Colonic mucosa (tissue), 4 donors: ENCODE data around the gene HTATIP2. TPM values are rescaled to one million over a fixed set of nuclear protein-coding genes. Genes with fewer than 3 reads are reported as not detected.

Experiments used
- DNase-seq: peaks from one replicate; pipeline ENCODE4 v3.0.0-alpha.2; 2020
- H3K27ac ChIP-seq: fragments of 200-600 bp; one replicate; pipeline ENCODE4 v1.8.0; 2021
- H3K27me3 ChIP-seq: fragments of 200-600 bp; one replicate; pipeline ENCODE4 v1.8.0; 2021
- H3K36me3 ChIP-seq: fragments of 200-600 bp; one replicate; pipeline ENCODE4 v1.8.0; 2021
- H3K4me1 ChIP-seq: fragments of 200-600 bp; one replicate; pipeline ENCODE4 v1.8.0; 2021; ENCODE audit warnings: mild to moderate bottlenecking
- H3K4me3 ChIP-seq: fragments of 200-600 bp; one replicate; pipeline ENCODE4 v1.8.0; 2021
- H3K9ac ChIP-seq, 2 donors: one replicate each; pipeline ENCODE4 v1.7.0; 2013; ENCODE audit warnings: control low read depth in 2 of 2, low read depth in 2 of 2, low read length in 2 of 2
- H3K9me3 ChIP-seq: fragments of 200-600 bp; one replicate; pipeline ENCODE4 v1.8.0; 2021
- CTCF ChIP-seq: fragments of 200-600 bp; IDR thresholded peaks from one replicate; pipeline ENCODE4 v1.8.0; 2022; ENCODE audit warnings: antibody characterized with exemption, mild to moderate bottlenecking
- intact Hi-C: fragments of 100-400 bp; cut with DNase I; formaldehyde crosslinking; loops from one replicate; pipeline ENCODE4 v1.14.1; 2022
- total RNA-seq, 2 donors: library from RNA; stranded (reverse); fragmentation: NEBNext Ultra II Directional in 1 of 2; extraction: Animal tissue kit (Norgen Biotek cat#: 25700) in 1 of 2; gene quantifications; one replicate each; pipeline ENCODE4 v1.2.1, GENCODE V29; 2021
- donor health status: healthy.
- donor health status: DM: no; HTN: no; CAD: no.
- donor health status: DM: no; HTN: no; CAD: no.

The HTATIP2 gene
- total RNA-seq, 2 donors from 2014 or later, result 116 to 126 TPM

GRCh38 chr11:20387261-20388095 is 24.0 kb downstream of the HTATIP2 start, which contains the start of gene PRMT3:
PRMT3 (plus strand) TSS chr11:20387716; CDS start chr11:20387747, 31 bp downstream.
- peak; percentile 96 for DNase-seq
- H3K36me3 ChIP-seq, result no peaks in the 10 kb centered on the region
- H3K9ac ChIP-seq, result peak within 1 kb of the TSS; percentile 88 to 92
- no peak for TF ChIP-seq CTCF
- H3K4me1 ChIP-seq, result peaks cover 4% of the 10 kb centered on the region
- peak within 1 kb of the TSS; percentile 70 for H3K27ac ChIP-seq
- no peaks in the 10 kb centered on the region for H3K9me3 ChIP-seq
- intact Hi-C loops, result no loop called here
- H3K27me3 ChIP-seq, result no peaks in the 10 kb centered on the region
- H3K4me3 ChIP-seq, result peak within 1 kb of the TSS; percentile 92

- peak overlapping the region; percentile 92 for H3K4me3 ChIP-seq
- peak overlapping the region; percentile 70 for H3K27ac ChIP-seq
- H3K9ac ChIP-seq, result peak overlapping the region; percentile 87 to 88
- H3K4me1 ChIP-seq, result peaks cover 4% of the 10 kb centered on the region
- no peaks in the 10 kb centered on the region for H3K27me3 ChIP-seq
- H3K9me3 ChIP-seq, result no peaks in the 10 kb centered on the region
- H3K36me3 ChIP-seq, result no peaks in the 10 kb centered on the region
- no peak for TF ChIP-seq CTCF
- peak; percentile 52 for DNase-seq
- intact Hi-C loops, result no loop called here
Measured at GRCh38 chr11:20388096-20389055, 24.9 kb downstream of the HTATIP2 start.

- peak; percentile 37 for TF ChIP-seq CTCF
- Histone ChIP-seq H3K36me3 (no peaks in the 10 kb centered on the region), H3K4me1 (no peaks in the 10 kb centered on the region), H3K27me3 (no peaks in the 10 kb centered on the region), H3K27ac (no peak overlapping the region), H3K9me3 (no peaks in the 10 kb centered on the region), H3K9ac (no peak overlapping the region), H3K4me3 (no peak overlapping the region)
- DNase-seq, result no peak
- intact Hi-C loops, result loop anchor here (5.0 kb wide), 1 partner anchor 210 kb away; no protein-coding TSS in a partner anchor
Measured at GRCh38 chr11:20397281-20397680, 33.8 kb downstream of the HTATIP2 start.

- H3K9ac ChIP-seq, result no peak overlapping the region
- no peaks in the 10 kb centered on the region for H3K36me3 ChIP-seq
- H3K27ac ChIP-seq, result no peak overlapping the region
- H3K4me1 ChIP-seq, result no peaks in the 10 kb centered on the region
- TF ChIP-seq CTCF, result no peak
- H3K9me3 ChIP-seq, result no peaks in the 10 kb centered on the region
- no peak for DNase-seq
- H3K27me3 ChIP-seq, result no peaks in the 10 kb centered on the region
- intact Hi-C loops, result loop anchor here (5.0 kb wide), 1 partner anchor 208 kb away; no protein-coding TSS in a partner anchor
- no peak overlapping the region for H3K4me3 ChIP-seq
Measured at GRCh38 chr11:20399498-20399897, 36.0 kb downstream of the HTATIP2 start.

- DNase-seq, result no peak
- H3K27ac ChIP-seq, result no peak overlapping the region
- intact Hi-C loops, result no loop called here
- H3K36me3 ChIP-seq, result no peaks in the 10 kb centered on the region
- H3K9me3 ChIP-seq, result no peaks in the 10 kb centered on the region
- no peak overlapping the region for H3K4me3 ChIP-seq
- TF ChIP-seq CTCF, result no peak
- H3K9ac ChIP-seq, result no peak overlapping the region
- H3K4me1 ChIP-seq, result no peaks in the 10 kb centered on the region
- no peaks in the 10 kb centered on the region for H3K27me3 ChIP-seq
Measured at GRCh38 chr11:20403059-20403458, 39.5 kb downstream of the HTATIP2 start.
